NCI-H1092 treated with DMSO at 0.1 percent for 48 hours (cell line): ENCODE results near the gene FCGR3A.
"Not testable (repeated sequence)": the region's sequence is repeated elsewhere in the genome, so short reads cannot be mapped to it uniquely, and the experiment has no call there.

ENCODE experiments used
- DNase-seq: peaks from one replicate; lab custom pipeline; 2025; lab: John Stamatoyannopoulos, UW

FCGR3A gene

GRCh38 chr1:161549652-161550051, at the start of gene FCGR3A:
Gene FCGR3A, minus strand, starts transcription at chr1:161549818. Its CDS starts 82 bp downstream, at chr1:161549736.
- DNase-seq = no peak

- not testable (repeated sequence) for DNase-seq
These were observed 47.5 kb upstream of the FCGR3A start for GRCh38 chr1:161597077-161597476.

- DNase-seq = not testable (repeated sequence)
These were observed 46.0 kb upstream of the FCGR3A start for GRCh38 chr1:161595583-161595982.

GRCh38 chr1:161595173-161595572, 45.6 kb upstream of the FCGR3A start:
- DNase-seq = not testable (repeated sequence)

GRCh38 chr1:161594269-161594984, 44.8 kb upstream of the FCGR3A start:
- not testable (repeated sequence) for DNase-seq

- not testable (repeated sequence) for DNase-seq
These were observed 43.6 kb upstream of the FCGR3A start for GRCh38 chr1:161593092-161593755.

- not testable (repeated sequence) for DNase-seq
These were observed 43.0 kb upstream of the FCGR3A start for GRCh38 chr1:161592586-161592985.

- not testable (repeated sequence) for DNase-seq
These were observed 40.3 kb upstream of the FCGR3A start for GRCh38 chr1:161589920-161590319.

- not testable (repeated sequence) for DNase-seq
These were observed 39.7 kb upstream of the FCGR3A start for GRCh38 chr1:161589365-161589764.

- not testable (repeated sequence) for DNase-seq
These were observed 39.0 kb upstream of the FCGR3A start for GRCh38 chr1:161588596-161588995.

GRCh38 chr1:161582882-161583281, 33.3 kb upstream of the FCGR3A start:
- DNase-seq = not testable (repeated sequence)

GRCh38 chr1:161580879-161581537, 31.4 kb upstream of the FCGR3A start:
- DNase-seq = not testable (repeated sequence)

GRCh38 chr1:161579856-161580507, 30.4 kb upstream of the FCGR3A start:
- not testable (repeated sequence) for DNase-seq

- DNase-seq = not testable (repeated sequence)
These were observed 27.1 kb upstream of the FCGR3A start for GRCh38 chr1:161576676-161577075.

- DNase-seq = not testable (repeated sequence)
These were observed 22.1 kb upstream of the FCGR3A start for GRCh38 chr1:161571703-161572102.

GRCh38 chr1:161566602-161566960, 17.0 kb upstream of the FCGR3A start:
- DNase-seq = not testable (repeated sequence)

- DNase-seq = not testable (repeated sequence)
These were observed 13.9 kb upstream of the FCGR3A start for GRCh38 chr1:161563522-161563921.

- not testable (repeated sequence) for DNase-seq
These were observed 12.8 kb upstream of the FCGR3A start for GRCh38 chr1:161562441-161562840.

- not testable (repeated sequence) for DNase-seq
These were observed 11.5 kb upstream of the FCGR3A start for GRCh38 chr1:161560960-161561715.

- DNase-seq = not testable (repeated sequence)
These were observed 8.2 kb upstream of the FCGR3A start for GRCh38 chr1:161557506-161558450.
